NOMO-1 treated with DMSO at 0.1 percent for 48 hours (cell line): ENCODE results near the gene PRKCB.
"Not testable (repeated sequence)": the region's sequence is repeated elsewhere in the genome, so short reads cannot be mapped to it uniquely, and the experiment has no call there.

Source experiments
- DNase-seq: peaks from one replicate; lab custom pipeline; 2025; ENCODE audit not compliant: unreplicated experiment; lab: John Stamatoyannopoulos, UW

PRKCB gene

GRCh38 chr16:23998771-23999170, 163.0 kb downstream of the PRKCB start:
- no peak for DNase-seq

- no peak for DNase-seq
Measured at GRCh38 chr16:23999663-24000062, 163.9 kb downstream of the PRKCB start.

GRCh38 chr16:24001710-24002109, 165.9 kb downstream of the PRKCB start:
- no peak for DNase-seq

GRCh38 chr16:24002619-24003018, 166.8 kb downstream of the PRKCB start:
- no peak for DNase-seq

- DNase-seq = no peak
Measured at GRCh38 chr16:24005577-24005976, 169.8 kb downstream of the PRKCB start.

- DNase-seq = no peak
Measured at GRCh38 chr16:24007391-24007790, 171.6 kb downstream of the PRKCB start.

- no peak for DNase-seq
Measured at GRCh38 chr16:24007934-24008333, 172.2 kb downstream of the PRKCB start.

GRCh38 chr16:24009098-24009497, 173.3 kb downstream of the PRKCB start:
- peak; percentile 39 for DNase-seq

GRCh38 chr16:24009955-24010354, 174.2 kb downstream of the PRKCB start:
- no peak for DNase-seq

- peak; percentile 84 for DNase-seq
Measured at GRCh38 chr16:24010440-24011089, 174.8 kb downstream of the PRKCB start.

GRCh38 chr16:24011237-24011636, 175.5 kb downstream of the PRKCB start:
- no peak for DNase-seq

- DNase-seq = no peak
Measured at GRCh38 chr16:24013054-24013636, 177.4 kb downstream of the PRKCB start.

- peak; percentile 86 for DNase-seq
Measured at GRCh38 chr16:24013864-24014645, 178.3 kb downstream of the PRKCB start.

- not testable (repeated sequence) for DNase-seq
Measured at GRCh38 chr16:24014955-24015354, 179.2 kb downstream of the PRKCB start.

- no peak for DNase-seq
Measured at GRCh38 chr16:24015923-24016322, 180.1 kb downstream of the PRKCB start.

GRCh38 chr16:24018485-24018884, 182.7 kb downstream of the PRKCB start:
- DNase-seq = no peak

GRCh38 chr16:24022797-24023196, 187.0 kb downstream of the PRKCB start:
- DNase-seq = no peak

GRCh38 chr16:24023621-24024020, 187.8 kb downstream of the PRKCB start:
- no peak for DNase-seq

- DNase-seq = no peak
Measured at GRCh38 chr16:24024971-24025370, 189.2 kb downstream of the PRKCB start.

- DNase-seq = no peak
Measured at GRCh38 chr16:24027466-24027865, 191.7 kb downstream of the PRKCB start.

- not testable (repeated sequence) for DNase-seq
Measured at GRCh38 chr16:24029841-24030240, 194.1 kb downstream of the PRKCB start.
